HUES64 (cell line): ENCODE results near the gene GPR171.
"Not testable (repeated sequence)": the region's sequence is repeated elsewhere in the genome, so short reads cannot be mapped to it uniquely, and the experiment has no call there.

ENCODE experiments used
- H3K27ac ChIP-seq: 2 replicates; pipeline ENCODE4 v1.7.0; 2013; ENCODE audit warnings: low read depth, low read length, inconsistent platforms
- H3K27me3 ChIP-seq: 2 replicates; pipeline ENCODE4 v1.6.1; 2013; ENCODE audit warnings: mild to moderate bottlenecking, low read length; ENCODE audit not compliant: insufficient read depth
- H3K36me3 ChIP-seq: 2 replicates; pipeline ENCODE4 v1.6.1; 2013; ENCODE audit warnings: mild to moderate bottlenecking, low read length; ENCODE audit not compliant: insufficient read depth
- H3K4me1 ChIP-seq: 2 replicates; pipeline ENCODE4 v1.6.1; 2013; ENCODE audit warnings: mild to moderate bottlenecking, low read length, moderate library complexity; ENCODE audit not compliant: insufficient read depth
- H3K4me3 ChIP-seq: 2 replicates; pipeline ENCODE4 v1.5.1; 2013; ENCODE audit warnings: mild to moderate bottlenecking, low read length, moderate library complexity
- H3K9ac ChIP-seq: 2 replicates; pipeline ENCODE4 v1.6.1; 2013; ENCODE audit warnings: mild to moderate bottlenecking, low read depth, low read length
- H3K9me3 ChIP-seq: 2 replicates; pipeline ENCODE4 v1.6.1; 2013; ENCODE audit warnings: low read depth, low read length; ENCODE audit not compliant: insufficient read depth
- WGBS: fragments of 150-250, 120-280 bp; methylation state at CpG from one replicate; pipeline ENCODE4 v1.1.7; 2013; ENCODE audit warnings: missing lambda C conversion rate; 5-methylcytosine and 5-hydroxymethylcytosine counted together

The GPR171 gene

DNA sequence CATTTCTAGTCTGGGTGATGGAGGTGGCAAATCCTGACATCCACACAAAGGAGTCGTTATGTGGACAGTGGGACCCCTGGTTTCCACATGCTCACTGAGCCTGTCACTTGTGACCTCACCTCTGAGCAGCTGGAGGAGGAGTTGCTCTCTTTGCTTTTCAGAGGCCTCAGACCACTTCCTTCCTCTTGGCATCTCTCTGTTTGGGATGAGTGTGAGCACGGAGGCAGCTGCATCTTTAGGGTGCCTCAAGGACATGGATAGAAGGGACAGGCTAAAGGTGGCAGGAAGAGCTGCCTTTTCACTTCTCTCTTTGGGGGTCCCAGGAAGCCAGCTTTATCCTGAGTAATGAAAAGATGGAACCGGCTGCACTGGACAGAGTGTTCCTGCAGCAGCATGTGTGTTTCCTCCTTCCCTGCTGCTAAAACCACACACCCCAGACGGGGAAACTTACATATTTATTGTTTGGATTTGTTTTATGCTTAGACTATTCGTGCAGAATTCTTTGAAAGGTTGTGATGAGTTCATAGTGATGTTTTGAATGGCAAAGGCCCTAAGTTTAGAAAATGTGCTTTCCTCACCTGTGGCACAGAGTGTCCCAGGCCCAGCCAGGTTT, 31.8 kb downstream of the GPR171 start:
- Histone ChIP-seq H3K9me3 (no peaks in the 10 kb centered on the region), H3K4me1 (peaks cover 5% of the 10 kb centered on the region; the same call in 1 of the 2 replicates), H3K9ac (no peak overlapping the region), H3K27ac (no peak overlapping the region), H3K36me3 (peaks cover 10% of the 10 kb centered on the region), H3K4me3 (no peak overlapping the region), H3K27me3 (no peaks in the 10 kb centered on the region)
- 92% methylated on average over 5 of the region's 5 CpGs for WGBS

DNA sequence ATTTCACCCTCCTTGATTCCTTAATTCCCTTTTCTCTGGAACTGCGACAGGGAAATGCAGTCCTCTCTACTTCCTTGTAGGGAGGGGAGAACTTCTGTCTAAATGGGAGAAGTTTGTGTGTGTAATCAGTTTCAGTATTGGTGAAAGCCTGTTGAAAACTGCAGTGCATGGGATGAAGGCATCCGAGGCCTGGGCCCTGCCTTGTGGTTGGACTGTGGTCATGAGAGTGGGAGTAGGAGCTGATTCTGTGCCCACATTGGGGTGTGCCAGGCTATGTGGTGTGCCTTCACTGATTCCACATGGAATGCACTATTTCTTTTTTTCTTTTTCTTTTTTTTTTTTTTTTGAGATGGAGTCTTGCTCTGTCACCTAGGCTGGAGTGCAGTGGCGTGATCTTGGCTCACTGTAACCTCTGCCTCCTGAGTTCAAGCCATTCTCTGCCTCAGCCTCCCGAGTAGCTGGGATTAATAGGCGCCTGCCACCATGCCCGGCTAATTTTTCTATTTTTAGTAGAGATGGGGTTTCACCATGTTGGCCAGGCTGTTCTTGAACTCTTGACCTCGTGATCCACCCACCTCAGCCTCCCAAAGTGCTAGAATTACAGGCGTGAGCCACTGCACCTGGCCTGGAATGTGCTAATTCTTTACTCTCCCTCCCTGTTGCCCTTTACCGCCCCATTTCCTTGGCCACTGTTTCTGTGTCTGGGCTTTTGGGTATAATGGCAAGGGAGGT, 32.9 kb downstream of the GPR171 start:
- H3K36me3 ChIP-seq = peaks cover 21% of the 10 kb centered on the region
- 91% methylated on average over 9 of the region's 9 CpGs for WGBS
- not testable (repeated sequence) for H3K27me3 ChIP-seq, H3K9ac ChIP-seq, H3K4me3 ChIP-seq, H3K27ac ChIP-seq, H3K9me3 ChIP-seq, H3K4me1 ChIP-seq

DNA sequence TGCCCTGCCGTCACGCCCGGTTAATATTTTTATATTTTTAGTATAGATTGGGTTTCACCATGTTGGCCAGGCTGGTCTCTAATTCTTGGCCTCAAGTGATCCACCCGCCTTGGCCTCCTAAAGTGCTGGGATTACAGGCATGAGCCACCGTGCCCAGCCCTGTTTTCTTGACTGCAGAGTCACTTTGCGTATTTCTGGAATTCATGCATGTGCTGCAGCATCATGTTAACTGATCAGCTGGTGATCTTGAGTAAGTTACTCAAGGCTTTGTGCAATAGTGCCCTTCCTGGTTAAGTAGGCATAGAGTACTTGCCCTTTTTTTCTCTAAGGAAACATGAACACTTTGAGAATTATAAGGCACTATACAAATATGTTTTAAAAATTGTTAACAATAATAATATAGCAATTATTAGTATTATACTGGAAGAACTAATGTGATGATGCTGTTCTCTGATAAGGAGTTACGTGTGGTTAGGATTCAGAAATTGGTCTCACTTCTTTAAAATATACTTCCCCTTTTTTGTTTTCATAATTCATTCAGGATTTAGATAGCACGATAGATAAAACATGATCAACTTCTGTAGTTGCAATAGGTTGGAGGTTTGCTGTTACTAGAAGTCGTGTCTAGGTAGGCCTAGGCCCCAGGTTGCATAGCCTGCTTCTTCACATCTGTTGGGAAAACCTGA, 33.6 kb downstream of the GPR171 start:
- Histone ChIP-seq H3K9ac (no peak overlapping the region), H3K4me3 (no peak overlapping the region), H3K4me1 (peaks cover 5% of the 10 kb centered on the region; the same call in 1 of the 2 replicates), H3K36me3 (peaks cover 23% of the 10 kb centered on the region), H3K9me3 (no peaks in the 10 kb centered on the region), H3K27ac (no peak overlapping the region), H3K27me3 (no peaks in the 10 kb centered on the region)
- 93% methylated on average over 8 of the region's 9 CpGs for WGBS

- no peak overlapping the region for H3K4me3 ChIP-seq
- 39% methylated on average over 7 of the region's 7 CpGs for WGBS
- no peaks in the 10 kb centered on the region for H3K9me3 ChIP-seq
- peaks cover 21% of the 10 kb centered on the region for H3K36me3 ChIP-seq
- no peaks in the 10 kb centered on the region for H3K27me3 ChIP-seq
- no peak overlapping the region for H3K27ac ChIP-seq
- peaks cover 5% of the 10 kb centered on the region; the same call in 1 of the 2 replicates for H3K4me1 ChIP-seq
- no peak overlapping the region for H3K9ac ChIP-seq
Observed at GRCh38 chr3:151168269-151169094, 34.5 kb downstream of the GPR171 start.

- no peak overlapping the region for H3K27ac ChIP-seq
- H3K9ac ChIP-seq = no peak overlapping the region
- H3K36me3 ChIP-seq = peaks cover 21% of the 10 kb centered on the region
- H3K4me3 ChIP-seq = no peak overlapping the region
- no peaks in the 10 kb centered on the region for H3K27me3 ChIP-seq
- no peaks in the 10 kb centered on the region for H3K9me3 ChIP-seq
- WGBS = 96% methylated on average over 2 of the region's 3 CpGs
- H3K4me1 ChIP-seq = peaks cover 3% of the 10 kb centered on the region; the same call in 1 of the 2 replicates
Observed at GRCh38 chr3:151166161-151166560, 36.9 kb downstream of the GPR171 start.

GRCh38 chr3:151165226-151165625, 37.8 kb downstream of the GPR171 start:
- Histone ChIP-seq H3K9ac (no peak overlapping the region), H3K9me3 (no peaks in the 10 kb centered on the region), H3K36me3 (peaks cover 24% of the 10 kb centered on the region), H3K4me3 (no peak overlapping the region), H3K27me3 (no peaks in the 10 kb centered on the region), H3K27ac (no peak overlapping the region), H3K4me1 (no peaks in the 10 kb centered on the region)
- 94% methylated on average over 7 of the region's 7 CpGs for WGBS

DNA sequence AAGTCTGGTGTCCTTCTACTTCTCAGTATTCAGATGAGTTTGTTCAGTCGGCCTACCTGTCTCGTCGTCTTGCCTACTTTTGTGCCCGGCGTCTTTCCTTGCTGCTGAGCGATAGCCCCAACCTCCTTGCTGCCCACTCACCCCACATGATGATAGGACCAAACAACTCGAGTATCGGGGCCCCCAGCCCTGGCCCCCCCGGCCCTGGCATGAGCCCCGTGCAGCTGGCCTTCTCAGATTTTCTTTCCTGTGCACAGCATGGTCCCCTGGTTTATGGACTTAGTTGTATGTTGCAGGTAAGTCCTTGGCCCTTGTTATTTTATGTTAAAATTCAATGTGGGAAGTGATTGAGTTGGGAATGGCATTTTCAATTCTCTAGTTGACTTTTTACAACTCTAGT, 43.2 kb downstream of the GPR171 start:
- H3K27ac ChIP-seq = no peak overlapping the region

GRCh38 chr3:151156618-151157216, 46.3 kb downstream of the GPR171 start:
- Histone ChIP-seq H3K4me1 (peaks cover 18% of the 10 kb centered on the region), H3K9ac (no peak overlapping the region), H3K9me3 (no peaks in the 10 kb centered on the region), H3K36me3 (peaks cover 28% of the 10 kb centered on the region), H3K4me3 (no peak overlapping the region), H3K27ac (no peak overlapping the region), H3K27me3 (no peaks in the 10 kb centered on the region)
- WGBS = 41% methylated on average over 3 of the region's 3 CpGs

More for the DNA sequence above, 43.2 kb downstream of the GPR171 start:
- no peak overlapping the region for H3K9ac ChIP-seq
- no peak overlapping the region for H3K4me3 ChIP-seq
- H3K9me3 ChIP-seq = no peaks in the 10 kb centered on the region
- no peaks in the 10 kb centered on the region for H3K27me3 ChIP-seq
- H3K4me1 ChIP-seq = peaks cover 17% of the 10 kb centered on the region
- 94% methylated on average over 10 of the region's 10 CpGs for WGBS
- H3K36me3 ChIP-seq = peaks cover 28% of the 10 kb centered on the region

DNA sequence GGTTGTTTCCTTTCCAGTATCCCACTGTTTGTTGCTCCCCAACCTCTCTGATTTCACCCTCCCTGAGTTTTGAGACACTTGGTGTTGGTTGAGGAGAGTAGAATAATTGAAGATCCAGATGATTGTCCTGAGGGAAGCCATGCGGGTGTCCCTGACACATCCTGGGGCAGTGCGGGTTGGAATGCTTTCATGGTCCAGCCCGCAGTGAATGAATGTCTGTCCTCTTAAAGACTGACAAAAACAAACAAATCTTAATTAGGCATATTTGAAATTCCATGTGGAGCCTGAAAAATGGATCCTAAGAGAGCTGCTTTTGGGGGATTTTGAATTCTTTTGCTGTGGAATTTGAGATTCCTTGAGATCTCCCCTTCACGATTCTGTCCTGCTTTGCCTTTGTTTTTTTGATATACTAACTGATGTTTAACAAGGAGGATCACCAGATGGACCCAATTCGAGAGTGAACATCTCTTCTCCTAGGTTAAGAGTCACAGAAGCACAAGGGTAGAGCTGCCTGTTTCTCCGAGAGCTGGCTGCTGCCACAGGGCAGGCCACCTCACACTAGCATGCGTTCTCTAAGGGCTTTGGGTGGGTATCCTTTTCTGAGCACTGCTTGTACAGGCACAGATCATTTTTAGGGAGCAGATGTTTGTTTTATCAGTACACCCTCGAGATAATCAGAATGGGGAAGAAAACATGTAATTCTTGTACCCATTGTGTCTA, 47.4 kb downstream of the GPR171 start:
- no peak overlapping the region for H3K4me3 ChIP-seq
- H3K27ac ChIP-seq = peak overlapping the region; percentile 54
- no peaks in the 10 kb centered on the region for H3K27me3 ChIP-seq
- WGBS = 88% methylated on average over 8 of the region's 8 CpGs
- H3K36me3 ChIP-seq = peaks cover 28% of the 10 kb centered on the region
- peaks cover 18% of the 10 kb centered on the region for H3K4me1 ChIP-seq
- peak overlapping the region; percentile 2; the same call in 1 of the 2 replicates for H3K9ac ChIP-seq
- H3K9me3 ChIP-seq = no peaks in the 10 kb centered on the region

DNA sequence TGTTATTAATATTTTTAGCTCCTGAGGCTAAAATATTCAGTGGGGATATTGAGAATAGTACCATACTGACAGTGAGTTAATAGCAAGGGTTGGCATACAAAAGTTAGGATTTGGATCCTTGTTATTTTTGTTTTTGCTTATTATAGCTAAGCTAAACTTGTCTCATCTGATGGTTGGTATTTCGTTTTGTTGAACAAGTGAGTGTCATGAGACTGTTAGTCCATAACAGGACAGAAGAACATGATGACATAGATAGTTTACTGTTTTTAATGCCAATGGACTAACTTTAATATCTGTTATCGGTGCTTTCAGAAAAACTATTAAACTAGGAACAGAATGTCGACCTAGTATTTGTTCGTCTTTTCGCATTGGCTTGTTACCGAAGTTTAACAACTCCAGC, 48.5 kb downstream of the GPR171 start:
- Histone ChIP-seq H3K9me3 (no peaks in the 10 kb centered on the region), H3K36me3 (peaks cover 19% of the 10 kb centered on the region), H3K4me1 (peaks cover 18% of the 10 kb centered on the region), H3K27ac (no peak overlapping the region; the same call in 1 of the 2 replicates), H3K9ac (no peak overlapping the region), H3K27me3 (no peaks in the 10 kb centered on the region), H3K4me3 (no peak overlapping the region)
- WGBS = 97% methylated on average over 6 of the region's 6 CpGs
